Right cardiac atrium (tissue), 5 donors: ENCODE measurements around the gene PERCC1. TPM values are rescaled to one million over a fixed set of nuclear protein-coding genes. Genes with fewer than 3 reads are reported as not detected.

Experiments used
- ATAC-seq, 2 donors: fragments of 200-7000 bp; cut with Tn5 transposase; one replicate each; pipeline versions ENCODE4 v1.8.0 to v1.9.1; 2020; ENCODE audit warnings: moderate library complexity in 2 of 2, mild to moderate bottlenecking in 1 of 2
- DNase-seq, 3 donors: peaks; one replicate each; pipeline ENCODE4 v3.0.0-alpha.2; 2020
- H3K27ac ChIP-seq: one replicate; pipeline ENCODE4 v1.5.1; 2013; ENCODE audit warnings: mild to moderate bottlenecking, low read length, control low read depth, moderate library complexity
- H3K27me3 ChIP-seq: one replicate; pipeline ENCODE4 v1.6.1; 2013; ENCODE audit not compliant: control insufficient read depth, insufficient read depth
- H3K4me1 ChIP-seq: one replicate; pipeline ENCODE4 v1.6.1; 2013; ENCODE audit warnings: low read length; ENCODE audit not compliant: control insufficient read depth, insufficient read depth
- H3K4me3 ChIP-seq: one replicate; pipeline ENCODE4 v1.5.1; 2013; ENCODE audit warnings: low read length, control low read depth
- H3K9me3 ChIP-seq: one replicate; pipeline ENCODE4 v1.6.1; 2013; ENCODE audit warnings: low read length; ENCODE audit not compliant: control insufficient read depth
- WGBS: extraction: QIAGEN DNeasy Blood & Tissue Kit; methylation state at CpG from one replicate; pipeline ENCODE4 v1.1.7; 2013; 5-methylcytosine and 5-hydroxymethylcytosine counted together
- intact Hi-C, 4 donors: fragments of 100-400 bp; cut with DNase I; formaldehyde crosslinking; loops; one replicate each; pipeline versions ENCODE4 v1.11.0 to v1.14.0; 2022 to 2023
- long read RNA-seq, 4 donors: library from polyadenylated mRNA; unstranded; transcript quantifications; one replicate each; pipeline ENCODE4 v2.0.0, GENCODE V29; 2020 to 2021
- polyA plus RNA-seq: library from polyadenylated mRNA; stranded (reverse); fragments of 200-250 nt; gene quantifications from one replicate; pipeline ENCODE4 v1.2.3, GENCODE V29; 2013
- total RNA-seq, 4 donors: library from RNA; stranded (reverse); fragmentation: NEBNext Ultra II Directional; extraction: Animal tissue kit (Norgen Biotek cat#: 25700); gene quantifications; one replicate each; pipeline ENCODE4 v1.2.1, GENCODE V29; 2021
- donor health status: healthy with polysubstance abuse.
- donor health status: DM: no; HTN: yes; CAD: no.
- donor health status: DM: no; HTN: no; CAD: no.
- donor health status: DM: no; HTN: yes; CAD: no; lungs with severe emphysema.
- donor health status: DM: yes; HTN: yes; CAD: no.

Gene PERCC1
- under 1 TPM in 1 of 4 donors, not detected in 3; 0.26 TPM for total RNA-seq
- 0.18 TPM for polyA plus RNA-seq
- long read RNA-seq, donor 1 = 0 reads
- long read RNA-seq, donor 2 = 0 reads
- long read RNA-seq, donor 3 = 0 reads
- long read RNA-seq, donor 4 = 0 reads

DNA sequence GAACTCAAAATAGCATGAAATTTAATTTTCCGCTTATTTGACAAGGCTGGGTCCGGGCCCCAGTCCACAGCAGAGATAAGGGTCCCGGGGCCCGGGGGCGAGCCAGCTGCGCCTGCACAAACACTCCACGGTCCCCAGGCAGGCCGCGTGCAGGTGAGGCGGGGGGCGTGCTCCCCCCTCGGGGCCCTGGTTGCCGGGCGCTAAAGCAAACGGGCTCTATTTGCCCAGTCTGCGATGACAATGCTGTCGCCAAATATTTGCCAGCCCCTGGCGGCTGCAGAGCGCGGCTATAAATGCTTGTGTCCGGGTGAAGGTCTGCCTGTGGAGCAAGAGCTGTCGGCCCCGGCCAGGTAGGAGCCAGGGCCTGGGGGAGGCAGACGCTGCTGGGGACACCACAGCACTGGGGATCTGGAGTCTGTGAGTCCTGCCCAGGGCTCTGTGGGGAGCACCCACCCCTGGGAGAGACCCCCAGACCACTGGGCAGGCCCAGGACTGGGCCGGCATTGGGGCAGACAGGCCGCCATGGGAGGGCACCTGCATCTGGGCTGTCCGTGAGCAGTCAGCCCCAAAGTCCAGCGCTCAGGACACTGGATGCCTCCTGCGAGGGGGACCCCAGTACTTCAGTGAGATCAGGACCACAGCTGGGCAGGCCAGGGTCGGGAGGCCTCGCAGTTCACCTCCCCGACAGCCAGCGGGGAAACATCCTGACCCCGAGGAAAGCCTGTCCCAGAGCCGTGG, at the start of gene PERCC1:
TSS of gene PERCC1 (plus strand) at position 320 of the 738 bp plus-strand sequence. CDS start 1,516 bp downstream, outside the sequence.
- DNase-seq (no peak), ATAC-seq (no peak)
- Histone ChIP-seq H3K4me3 (no peak within 1 kb of the TSS), H3K9me3 (no peaks in the 10 kb centered on the region), H3K4me1 (no peaks in the 10 kb centered on the region), H3K27ac (no peak within 1 kb of the TSS), H3K27me3 (no peaks in the 10 kb centered on the region)
- intact Hi-C loops = no loop called here
- 44% methylated on average over 35 of the region's 35 CpGs for WGBS

DNA sequence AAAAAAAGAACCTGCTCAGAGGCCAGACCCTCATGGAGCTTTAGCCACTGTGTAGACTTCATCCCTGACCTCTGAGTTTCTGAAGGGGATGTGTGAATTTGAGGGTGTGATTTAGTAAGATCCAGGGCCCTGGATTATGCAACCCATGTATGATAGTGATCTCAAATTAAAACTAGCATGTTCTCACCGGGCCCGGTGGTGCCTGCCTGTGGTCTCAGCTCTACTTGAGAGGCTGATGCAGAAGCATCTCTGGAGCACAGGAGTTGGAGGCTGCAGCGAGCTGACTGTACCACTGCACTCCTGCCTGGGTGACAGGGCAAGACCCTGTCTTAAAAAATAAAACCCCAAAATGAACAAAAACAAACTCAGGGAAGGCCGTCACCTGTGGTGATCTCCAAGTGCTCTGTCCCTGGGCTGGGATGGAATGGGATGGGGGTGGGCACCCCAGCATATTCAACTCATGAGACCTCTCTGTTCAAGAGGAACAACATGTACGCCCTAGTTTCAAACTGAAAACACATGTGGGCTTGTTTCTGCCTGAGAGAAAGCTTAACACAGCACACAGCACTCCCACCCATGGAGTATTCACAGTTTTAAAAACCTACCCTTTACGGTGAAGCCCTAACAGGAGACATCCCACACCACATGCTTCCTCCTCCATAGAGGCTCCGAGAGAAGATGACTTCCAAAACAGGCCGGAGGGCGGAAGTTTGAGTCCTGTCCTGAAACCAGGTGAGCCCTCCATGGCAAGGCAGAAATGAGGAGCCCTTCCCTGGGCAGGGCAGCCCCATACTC, 49.1 kb upstream of the PERCC1 start:
- 92% methylated on average over 9 of the region's 9 CpGs for WGBS
- no peaks in the 10 kb centered on the region for H3K27me3 ChIP-seq
- DNase-seq = no peak

DNA sequence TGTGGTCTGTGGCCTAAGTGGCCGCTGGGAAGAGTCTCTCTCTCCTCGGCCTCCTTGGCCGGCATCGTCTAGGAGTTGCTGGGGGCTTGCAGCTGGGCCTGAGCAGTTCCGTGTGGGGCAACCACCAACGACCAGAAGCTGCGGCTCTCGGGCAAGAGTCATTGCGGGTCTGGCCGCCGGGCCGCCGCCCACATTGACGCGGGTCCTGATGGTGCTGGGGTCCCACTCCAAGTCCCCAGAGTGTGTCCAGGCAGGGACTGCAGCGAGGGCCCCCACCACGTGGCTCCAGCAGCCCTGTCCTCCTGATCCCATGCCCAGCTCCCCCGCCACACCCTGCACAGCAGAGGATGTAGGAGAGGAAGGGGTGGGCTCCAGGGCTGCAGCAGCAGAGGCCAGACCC, 47.3 kb upstream of the PERCC1 start:
- no peak for ATAC-seq

More for the DNA sequence above, 49.1 kb upstream of the PERCC1 start:
- intact Hi-C loops = no loop called here
- no peak overlapping the region for H3K4me3 ChIP-seq
- no peak for ATAC-seq
- peaks cover 6% of the 10 kb centered on the region for H3K4me1 ChIP-seq
- no peak overlapping the region for H3K27ac ChIP-seq
- H3K9me3 ChIP-seq = no peaks in the 10 kb centered on the region

DNA sequence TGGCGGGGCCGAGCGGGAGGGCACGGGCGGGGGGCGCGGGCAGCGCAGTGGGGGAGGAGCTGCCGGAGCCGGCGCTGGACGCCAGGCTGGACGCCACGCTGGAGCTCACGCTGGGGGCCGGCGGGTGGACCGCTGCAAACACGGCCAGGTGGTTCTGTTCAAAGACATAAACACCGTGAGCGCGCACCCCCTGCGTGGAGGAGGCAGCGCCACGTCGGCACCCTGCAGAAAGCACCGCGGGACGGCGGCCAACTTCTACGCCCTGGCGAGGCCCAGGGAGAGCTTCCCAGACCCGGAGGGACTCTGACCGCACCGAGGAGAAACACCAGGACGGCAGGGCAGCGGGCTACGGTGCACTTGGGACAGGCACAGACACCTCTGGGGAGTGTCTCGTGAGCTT, 45.6 kb upstream of the PERCC1 start:
- H3K4me3 ChIP-seq = no peak overlapping the region
- ATAC-seq = no peak
- WGBS = 96% methylated on average over 39 of the region's 39 CpGs
- intact Hi-C loops = no loop called here
- no peak for DNase-seq
- H3K9me3 ChIP-seq = no peaks in the 10 kb centered on the region
- no peak overlapping the region for H3K27ac ChIP-seq
- H3K27me3 ChIP-seq = no peaks in the 10 kb centered on the region
- no peaks in the 10 kb centered on the region for H3K4me1 ChIP-seq

More for the DNA sequence above, 47.3 kb upstream of the PERCC1 start:
- peaks cover 6% of the 10 kb centered on the region for H3K4me1 ChIP-seq
- H3K9me3 ChIP-seq = no peaks in the 10 kb centered on the region
- intact Hi-C loops = no loop called here
- H3K4me3 ChIP-seq = no peak overlapping the region
- no peaks in the 10 kb centered on the region for H3K27me3 ChIP-seq
- no peak for DNase-seq
- no peak overlapping the region for H3K27ac ChIP-seq
- WGBS = 89% methylated on average over 18 of the region's 18 CpGs

DNA sequence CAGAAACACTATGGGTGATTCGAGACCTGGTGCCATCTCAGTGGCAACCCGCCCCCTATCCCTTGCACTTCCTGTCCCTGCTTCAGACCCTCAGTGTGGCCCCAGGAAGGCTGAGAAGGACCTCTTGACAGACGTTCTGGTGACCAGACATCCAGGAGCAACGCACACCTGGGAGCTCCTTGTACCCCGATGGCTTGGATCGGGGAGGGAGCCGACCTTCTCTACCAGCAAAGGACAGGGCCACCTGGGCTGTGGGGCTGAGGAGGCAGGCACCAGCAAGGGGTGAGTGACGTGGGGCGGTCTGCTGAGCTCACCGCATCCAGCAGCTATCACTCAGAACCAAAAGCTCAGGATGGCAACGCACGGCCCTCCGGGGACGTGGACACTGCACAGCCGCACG, 43.5 kb upstream of the PERCC1 start:
- no peak for ATAC-seq
- Histone ChIP-seq H3K27ac (no peak overlapping the region), H3K4me1 (no peaks in the 10 kb centered on the region), H3K4me3 (no peak overlapping the region), H3K9me3 (no peaks in the 10 kb centered on the region), H3K27me3 (no peaks in the 10 kb centered on the region)
- no peak for DNase-seq
- intact Hi-C loops = no loop called here
- WGBS = 90% methylated on average over 16 of the region's 16 CpGs

DNA sequence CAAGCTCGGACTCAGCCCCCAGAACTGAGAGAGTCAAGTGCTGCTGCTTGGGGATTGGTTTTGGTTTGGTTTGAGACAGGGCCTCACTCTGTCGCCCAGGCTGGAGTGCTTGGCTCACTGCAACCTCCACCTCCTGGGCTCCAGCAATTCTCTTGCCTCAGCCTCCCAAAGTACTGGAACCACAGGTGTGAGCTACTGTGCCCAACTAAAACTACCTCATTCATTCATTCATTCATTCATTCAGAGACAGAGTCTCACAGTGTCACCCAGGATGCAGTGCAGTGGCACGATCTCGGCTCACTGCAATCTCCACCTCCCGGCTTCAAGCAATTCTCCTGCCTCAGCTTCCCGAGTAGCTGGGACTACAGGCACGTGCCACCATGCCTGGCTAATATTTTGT, 41.1 kb upstream of the PERCC1 start:
- Histone ChIP-seq H3K4me1 (no peaks in the 10 kb centered on the region), H3K9me3 (no peaks in the 10 kb centered on the region), H3K27me3 (no peaks in the 10 kb centered on the region), H3K4me3 (no peak overlapping the region), H3K27ac (no peak overlapping the region)
- WGBS = 93% methylated on average over 7 of the region's 7 CpGs
- intact Hi-C loops = loop anchor here in 1 of 4 donors (10.0 kb wide), 1 partner anchor 55 kb away; the partner anchor contains the start of gene BAIAP3
- DNase-seq = no peak
- ATAC-seq = no peak

DNA sequence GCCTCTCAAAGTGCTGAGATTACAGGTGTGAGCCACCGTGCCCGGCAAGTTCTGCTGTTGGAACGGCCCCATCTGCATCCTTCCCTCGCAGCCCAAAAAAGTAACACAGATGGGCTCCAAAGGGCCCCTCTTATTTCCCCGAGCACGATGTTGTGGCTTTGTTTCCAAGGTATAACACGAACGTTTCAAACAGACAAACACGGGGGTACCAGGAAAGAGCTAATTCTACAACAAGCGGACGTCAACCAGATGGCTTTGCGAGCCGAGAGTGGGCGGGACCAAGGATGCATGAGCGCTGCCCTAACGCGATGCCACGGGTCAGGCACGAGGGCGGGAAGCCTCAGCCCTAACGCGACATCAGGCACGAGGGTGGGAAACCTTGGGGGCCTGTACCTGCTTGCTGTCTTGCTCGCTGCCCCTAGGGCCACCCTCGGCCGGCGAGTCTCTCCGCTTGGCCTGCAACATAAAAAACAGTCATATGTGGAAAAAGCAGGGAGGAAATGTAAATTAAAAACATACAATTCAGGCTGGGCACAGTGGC, 40.6 kb upstream of the PERCC1 start:
- WGBS = 86% methylated on average over 28 of the region's 28 CpGs
- H3K9me3 ChIP-seq = no peaks in the 10 kb centered on the region
- ATAC-seq = no peak
- intact Hi-C loops = loop anchor here in 1 of 4 donors (10.0 kb wide), 1 partner anchor 56 kb away; the partner anchor contains the start of gene BAIAP3
- H3K4me1 ChIP-seq = no peaks in the 10 kb centered on the region
- H3K4me3 ChIP-seq = no peak overlapping the region
- no peak for DNase-seq
- H3K27me3 ChIP-seq = no peaks in the 10 kb centered on the region
- no peak overlapping the region for H3K27ac ChIP-seq

DNA sequence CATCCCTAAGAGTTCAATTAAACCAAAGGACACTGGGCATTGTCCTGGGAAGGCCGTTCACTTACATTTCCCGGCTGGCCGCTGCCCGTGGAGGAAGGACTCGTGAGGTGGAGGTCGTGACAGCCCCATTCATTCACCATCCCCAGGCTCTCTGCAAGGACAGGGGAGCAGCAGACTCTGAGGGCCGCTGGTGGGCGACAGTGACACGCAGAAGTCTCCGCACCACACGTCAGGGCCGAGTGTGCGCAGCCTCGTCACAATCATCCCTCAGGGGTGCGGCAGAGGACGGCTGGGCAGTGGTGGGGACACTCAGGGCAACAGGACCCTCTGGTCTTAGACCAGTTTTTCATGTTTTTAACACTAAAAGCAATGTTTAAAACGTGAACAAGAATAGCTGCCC, 38.1 kb upstream of the PERCC1 start:
- Histone ChIP-seq H3K9me3 (no peaks in the 10 kb centered on the region), H3K27ac (no peak overlapping the region), H3K4me3 (no peak overlapping the region), H3K27me3 (no peaks in the 10 kb centered on the region), H3K4me1 (no peaks in the 10 kb centered on the region)
- no peak for ATAC-seq
- 93% methylated on average over 17 of the region's 17 CpGs for WGBS
- DNase-seq = no peak
- intact Hi-C loops = loop anchor here in 1 of 4 donors (10.0 kb wide), 1 partner anchor 58 kb away; the partner anchor contains the start of gene BAIAP3

GRCh38 chr16:1393613-1394176, 37.2 kb upstream of the PERCC1 start:
- peak in 1 of 3 donors; percentile 59 for DNase-seq
- Histone ChIP-seq H3K27me3 (no peaks in the 10 kb centered on the region), H3K27ac (no peak overlapping the region), H3K4me1 (no peaks in the 10 kb centered on the region), H3K9me3 (no peaks in the 10 kb centered on the region), H3K4me3 (no peak overlapping the region)
- 96% methylated on average over 21 of the region's 21 CpGs for WGBS
- ATAC-seq = peak in 1 of 2 donors; percentile 20
- intact Hi-C loops = loop anchor here in 1 of 4 donors (10.0 kb wide), 1 partner anchor 59 kb away; the partner anchor contains the start of gene BAIAP3

DNA sequence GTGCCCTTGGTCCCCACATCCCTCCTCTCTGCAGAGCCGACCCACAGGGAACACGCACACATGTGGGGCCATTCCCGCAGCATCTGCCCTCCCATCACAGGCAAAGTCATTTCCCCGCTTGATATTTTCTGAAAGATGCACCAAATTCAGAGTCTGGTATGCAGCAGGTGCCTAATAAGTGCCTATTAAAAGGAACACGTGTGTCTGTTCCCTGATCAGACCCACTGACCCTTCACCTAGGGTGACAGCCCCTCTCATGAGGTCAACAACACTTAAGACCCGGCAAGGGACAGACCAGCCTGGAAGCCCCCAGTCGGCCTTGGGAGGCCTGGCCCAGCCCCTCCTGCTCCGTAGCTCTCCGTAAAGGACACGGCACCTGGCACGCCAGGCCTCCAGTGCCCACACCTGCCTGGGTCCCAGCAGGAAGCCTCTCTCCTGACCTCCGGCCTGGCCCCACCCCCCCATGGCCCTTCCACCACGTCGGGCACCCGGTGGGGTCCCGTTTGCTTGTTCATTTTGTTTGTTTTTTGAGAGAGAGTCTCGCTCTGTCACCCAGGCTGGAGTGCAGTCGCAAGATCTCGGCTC, 36.4 kb upstream of the PERCC1 start:
- Histone ChIP-seq H3K9me3 (no peaks in the 10 kb centered on the region), H3K4me1 (no peaks in the 10 kb centered on the region), H3K4me3 (no peak overlapping the region), H3K27ac (no peak overlapping the region), H3K27me3 (no peaks in the 10 kb centered on the region)
- intact Hi-C loops = loop anchor here in 1 of 4 donors (10.0 kb wide), 1 partner anchor 60 kb away; the partner anchor contains the start of gene BAIAP3
- 89% methylated on average over 19 of the region's 19 CpGs for WGBS
- DNase-seq = no peak
- ATAC-seq = no peak
